Large intestine (tissue), 1 donor: ENCODE results near the gene PHF19. TPM values are rescaled to one million over a fixed set of nuclear protein-coding genes. Genes with fewer than 3 reads are reported as not detected.

Experiments used
- polyA plus RNA-seq: library from polyadenylated mRNA; unstranded; fragments of 120-200 nt; gene quantifications from one replicate; pipeline ENCODE4 v1.2.1, GENCODE V29; 2013

Gene PHF19
- polyA plus RNA-seq, 1 donor, result 40.2 TPM

Other genes starting within 250 kb of the PHF19 start
- gene MEGF9, start 162.7 kb downstream of the PHF19 start, polyA plus RNA-seq, result 17.6 TPM
- 45.5 TPM for gene FBXW2, start 83.8 kb downstream of the PHF19 start, polyA plus RNA-seq
- gene PSMD5, start 34.3 kb downstream of the PHF19 start, polyA plus RNA-seq, result 29.1 TPM
- 6.5 TPM for gene TRAF1, start 49.6 kb upstream of the PHF19 start, polyA plus RNA-seq
- gene C5, start 173.1 kb upstream of the PHF19 start, polyA plus RNA-seq, result 25.9 TPM
- 15.8 TPM for gene CNTRL, start 197.8 kb upstream of the PHF19 start, polyA plus RNA-seq